Measurements from ENCODE around the gene AKAP12.
"Not testable (repeated sequence)": the region's sequence is repeated elsewhere in the genome, so short reads cannot be mapped to it uniquely, and the experiment has no call there.

The AKAP12 gene

GRCh38 chr6:151313066-151313491, 73.3 kb downstream of the AKAP12 start:
- DNase-seq (ENCODE audit: low read depth, low spot score) = no peak
- no peak overlapping the region for H3K4me3 ChIP-seq (ENCODE audit: low read depth, low read length)
- ChIA-PET CTCF (interaction anchor here (2.8 kb wide), 1 partner anchor 11 kb away, joined by 16 read pairs; no protein-coding TSS in a partner anchor), POLR2A (no interaction called here)
- no peak for TF ChIP-seq CTCF (IDR thresholded peaks at IDR 0.05; ENCODE audit: insufficient read depth, low read length, missing control alignments)

- CTCF ChIA-PET = interaction anchor here (2.8 kb wide), 1 partner anchor 8 kb away, joined by 16 read pairs; no protein-coding TSS in a partner anchor
- H3K4me3 ChIP-seq (ENCODE audit: low read depth, low read length); POLR2A ChIA-PET; DNase-seq (ENCODE audit: low read depth, low spot score): not testable (repeated sequence)
These were observed 75.9 kb downstream of the AKAP12 start for GRCh38 chr6:151315661-151316060.

- ChIA-PET CTCF (interaction anchor here (1.0 to 3.5 kb wide), 7 partner anchors 9 to 425 kb away, joined by 3 to 22 read pairs (median 5); no protein-coding TSS in a partner anchor), POLR2A (interaction anchor here (0.6 kb wide), 3 partner anchors 129 to 276 kb away, joined by 3 to 4 read pairs (median 3); no protein-coding TSS in a partner anchor)
- H3K4me3 ChIP-seq (ENCODE audit: low read depth, low read length) = no peak overlapping the region
- peak; percentile 86 for DNase-seq (ENCODE audit: low read depth, low spot score)
- TF ChIP-seq CTCF (IDR thresholded peaks at IDR 0.05; ENCODE audit: insufficient read depth, low read length, missing control alignments) = no peak
These were observed 77.6 kb downstream of the AKAP12 start for GRCh38 chr6:151317103-151317994.

GRCh38 chr6:151317995-151318365, 78.2 kb downstream of the AKAP12 start:
- no peak for DNase-seq (ENCODE audit: low read depth, low spot score)
- TF ChIP-seq CTCF (IDR thresholded peaks at IDR 0.05; ENCODE audit: insufficient read depth, low read length, missing control alignments) = no peak
- no peak overlapping the region for H3K4me3 ChIP-seq (ENCODE audit: low read depth, low read length)
- ChIA-PET POLR2A (interaction anchor here (0.6 kb wide), 2 partner anchors 128 to 277 kb away, joined by 3 read pairs; no protein-coding TSS in a partner anchor), CTCF (interaction anchor here (1.1 to 3.5 kb wide), 5 partner anchors 9 to 424 kb away, joined by 4 to 22 read pairs (median 5); no protein-coding TSS in a partner anchor)

GRCh38 chr6:151320140-151320539, 80.4 kb downstream of the AKAP12 start:
- ChIA-PET CTCF (interaction anchor here (19.1 kb wide), 1 partner anchor 304 kb away, joined by 573 read pairs; no protein-coding TSS in a partner anchor), POLR2A (no interaction called here)
- no peak for TF ChIP-seq CTCF (IDR thresholded peaks at IDR 0.05; ENCODE audit: insufficient read depth, low read length, missing control alignments)
- no peak for DNase-seq (ENCODE audit: low read depth, low spot score)
- H3K4me3 ChIP-seq (ENCODE audit: low read depth, low read length) = no peak overlapping the region

- no peak for DNase-seq (ENCODE audit: low read depth, low spot score)
- ChIA-PET POLR2A (no interaction called here), CTCF (interaction anchor here (0.6 to 19.1 kb wide), 5 partner anchors 26 to 503 kb away, joined by 3 to 573 read pairs (median 41); no protein-coding TSS in a partner anchor)
- no peak overlapping the region for H3K4me3 ChIP-seq (ENCODE audit: low read depth, low read length)
- no peak for TF ChIP-seq CTCF (IDR thresholded peaks at IDR 0.05; ENCODE audit: insufficient read depth, low read length, missing control alignments)
These were observed 81.7 kb downstream of the AKAP12 start for GRCh38 chr6:151321438-151321837.

Data from AG04449 (cell line).